GM21390 (cell line): Measurements from ENCODE around the gene CMC4.

Experiments
- ATAC-seq: cut with Tn5 transposase; IDR thresholded peaks from one replicate; pipeline ENCODE4 v1.9.1; 2021; ENCODE audit not compliant: unreplicated experiment

Gene CMC4

GRCh38 chrX:155070975-155071693 is at the start of gene CMC4, which contains the start of the genes BRCC3 and MTCP1:
Gene CMC4, minus strand, starts transcription at chrX:155071136. Its CDS starts 7,113 bp downstream, at chrX:155064023.
Gene BRCC3, plus strand, starts transcription at chrX:155071508. Its CDS starts 20 bp downstream, at chrX:155071528.
Gene MTCP1, minus strand, starts transcription at chrX:155071136. Its CDS starts 5,126 bp downstream, at chrX:155066010.
- ATAC-seq: peak; percentile 87

GRCh38 chrX:155115174-155115819 is 44.4 kb upstream of the CMC4 start:
- no peak for ATAC-seq

GRCh38 chrX:155113097-155113496 is 42.2 kb upstream of the CMC4 start:
- ATAC-seq: no peak

- no peak for ATAC-seq
These were observed 41.2 kb upstream of the CMC4 start for GRCh38 chrX:155112171-155112570.

GRCh38 chrX:155108427-155108826 is 37.5 kb upstream of the CMC4 start:
- ATAC-seq: no peak

GRCh38 chrX:155105919-155106318 is 35.0 kb upstream of the CMC4 start:
- ATAC-seq: no peak

- no peak for ATAC-seq
These were observed 23.6 kb upstream of the CMC4 start for GRCh38 chrX:155094468-155095061.

GRCh38 chrX:155086961-155087735 is 16.2 kb upstream of the CMC4 start:
- no peak for ATAC-seq

- ATAC-seq: no peak
These were observed 15.4 kb upstream of the CMC4 start for GRCh38 chrX:155086202-155086840.

- ATAC-seq: peak; percentile 17
These were observed 851 bp upstream of the CMC4 start for GRCh38 chrX:155071694-155072280.

GRCh38 chrX:155070663-155070974 is 317 bp downstream of the CMC4 start:
- ATAC-seq: peak; percentile 27

GRCh38 chrX:155070038-155070437 is 898 bp downstream of the CMC4 start:
- no peak for ATAC-seq

GRCh38 chrX:155069414-155069813 is 1.5 kb downstream of the CMC4 start:
- ATAC-seq: no peak

- ATAC-seq: no peak
These were observed 2.8 kb downstream of the CMC4 start for GRCh38 chrX:155068165-155068564.

GRCh38 chrX:155065035-155065734 is 5.8 kb downstream of the CMC4 start:
- no peak for ATAC-seq

GRCh38 chrX:155061760-155062159 is 9.2 kb downstream of the CMC4 start:
- ATAC-seq: no peak

- peak; percentile 72 for ATAC-seq
These were observed 13.8 kb downstream of the CMC4 start for GRCh38 chrX:155056877-155057792.

- no peak for ATAC-seq
These were observed 14.5 kb downstream of the CMC4 start for GRCh38 chrX:155056471-155056870.

- no peak for ATAC-seq
These were observed 15.4 kb downstream of the CMC4 start for GRCh38 chrX:155055494-155055893.
